ENCODE results near the gene GSTO1. TPM values are rescaled to one million over a fixed set of nuclear protein-coding genes. Genes with fewer than 3 reads are reported as not detected.

GSTO1 gene
- total and polyA plus RNA-seq, 9 of the 15 experiments (the other 6 are each of a cell fraction or from before 2014, with no cell fraction given), result 136 to 592 (median 237) TPM

DNA sequence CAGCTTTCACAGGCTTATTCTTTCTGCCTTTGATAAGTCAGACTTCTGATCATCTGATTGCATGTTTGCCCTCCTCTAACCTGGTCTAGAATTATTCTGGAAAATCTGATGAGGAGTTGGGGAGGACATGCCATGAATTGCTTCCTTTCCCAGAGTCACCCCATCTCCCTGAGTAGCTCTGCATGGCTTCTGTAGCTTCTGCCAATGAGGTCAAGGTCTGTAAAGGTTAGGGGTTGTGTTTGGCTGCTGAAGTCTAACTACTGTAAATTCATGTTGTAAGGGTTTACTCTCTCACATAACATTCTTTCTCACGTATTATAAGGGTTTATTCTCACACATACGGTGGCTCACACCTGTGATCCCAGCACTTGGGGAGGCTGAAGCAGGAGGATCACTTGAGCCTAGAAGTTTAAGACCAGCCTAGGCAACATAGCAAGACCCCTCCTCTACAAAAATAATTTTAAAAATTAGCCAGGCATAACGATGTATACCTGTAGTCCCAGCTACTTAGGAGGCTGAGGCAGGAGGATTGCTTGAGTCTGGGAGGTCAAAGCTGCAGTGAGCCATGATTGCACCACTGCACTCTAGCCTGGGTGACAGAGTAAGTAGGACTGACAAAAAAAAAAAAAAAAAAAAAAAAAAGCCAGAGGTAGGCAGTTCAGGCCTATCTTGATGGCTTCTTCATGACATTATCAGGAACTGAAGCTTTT lies 25.0 kb downstream of the GSTO1 start:
- no peak overlapping the region for H2AFZ ChIP-seq (ENCODE audit: low read depth, low read length)
- no peaks in the 10 kb centered on the region for H3K36me3 ChIP-seq (ENCODE audit: control insufficient read depth, insufficient read depth, low read length)
- peaks cover 0 to 3% of the 10 kb centered on the region in 2 experiments; a peak in 1 of 5 replicates for H3K27me3 ChIP-seq (ENCODE audit: control insufficient read depth in 2 of 2, insufficient read depth in 2 of 2, low read length in 2 of 2)
- no peaks in the 10 kb centered on the region for H4K20me1 ChIP-seq (replicated peaks; ENCODE audit: control insufficient read depth, insufficient read depth, low read length)
- ATAC-seq, result no peak
- no peaks in the 10 kb centered on the region for H3K9me1 ChIP-seq (ENCODE audit: control insufficient read depth, insufficient read depth, low read length)
- BruUV-seq (replicated peaks), result no TSS peak
- in situ Hi-C loops (cut with MboI) (no loop called here), intact Hi-C loops (cut with micrococcal nuclease) (no loop called here)
- TF ChIP-seq HDAC6 (IDR thresholded peaks at IDR 0.05; ENCODE audit: low read depth, low read length), result no peak
- TF ChIP-seq TRIM25 (IDR thresholded peaks at IDR 0.05; ENCODE audit: borderline replicate concordance), result no peak
- no peak for TF ChIP-seq NONO (IDR thresholded peaks at IDR 0.05; ENCODE audit: low read depth in 2 of 2, low read length in 1 of 2)
- TF ChIP-seq, protein P1, sequence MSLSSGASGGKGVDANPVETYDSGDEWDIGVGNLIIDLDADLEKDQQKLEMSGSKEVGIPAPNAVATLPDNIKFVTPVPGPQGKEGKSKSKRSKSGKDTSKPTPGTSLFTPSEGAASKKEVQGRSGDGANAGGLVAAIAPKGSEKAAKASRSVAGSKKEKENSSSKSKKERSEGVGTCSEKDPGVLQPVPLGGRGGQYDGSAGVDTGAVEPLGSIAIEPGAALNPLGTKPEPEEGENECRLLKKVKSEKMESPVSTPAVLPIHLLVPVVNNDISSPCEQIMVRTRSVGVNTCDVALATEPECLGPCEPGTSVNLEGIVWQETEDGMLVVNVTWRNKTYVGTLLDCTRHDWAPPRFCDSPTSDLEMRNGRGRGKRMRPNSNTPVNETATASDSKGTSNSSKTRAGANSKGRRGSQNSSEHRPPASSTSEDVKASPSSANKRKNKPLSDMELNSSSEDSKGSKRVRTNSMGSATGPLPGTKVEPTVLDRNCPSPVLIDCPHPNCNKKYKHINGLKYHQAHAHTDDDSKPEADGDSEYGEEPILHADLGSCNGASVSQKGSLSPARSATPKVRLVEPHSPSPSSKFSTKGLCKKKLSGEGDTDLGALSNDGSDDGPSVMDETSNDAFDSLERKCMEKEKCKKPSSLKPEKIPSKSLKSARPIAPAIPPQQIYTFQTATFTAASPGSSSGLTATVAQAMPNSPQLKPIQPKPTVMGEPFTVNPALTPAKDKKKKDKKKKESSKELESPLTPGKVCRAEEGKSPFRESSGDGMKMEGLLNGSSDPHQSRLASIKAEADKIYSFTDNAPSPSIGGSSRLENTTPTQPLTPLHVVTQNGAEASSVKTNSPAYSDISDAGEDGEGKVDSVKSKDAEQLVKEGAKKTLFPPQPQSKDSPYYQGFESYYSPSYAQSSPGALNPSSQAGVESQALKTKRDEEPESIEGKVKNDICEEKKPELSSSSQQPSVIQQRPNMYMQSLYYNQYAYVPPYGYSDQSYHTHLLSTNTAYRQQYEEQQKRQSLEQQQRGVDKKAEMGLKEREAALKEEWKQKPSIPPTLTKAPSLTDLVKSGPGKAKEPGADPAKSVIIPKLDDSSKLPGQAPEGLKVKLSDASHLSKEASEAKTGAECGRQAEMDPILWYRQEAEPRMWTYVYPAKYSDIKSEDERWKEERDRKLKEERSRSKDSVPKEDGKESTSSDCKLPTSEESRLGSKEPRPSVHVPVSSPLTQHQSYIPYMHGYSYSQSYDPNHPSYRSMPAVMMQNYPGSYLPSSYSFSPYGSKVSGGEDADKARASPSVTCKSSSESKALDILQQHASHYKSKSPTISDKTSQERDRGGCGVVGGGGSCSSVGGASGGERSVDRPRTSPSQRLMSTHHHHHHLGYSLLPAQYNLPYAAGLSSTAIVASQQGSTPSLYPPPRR (CRISPR knock-in tag; IDR thresholded peaks at IDR 0.05; ENCODE audit: borderline replicate concordance), result no peak
- no peak for TF ChIP-seq ELF4 (CRISPR knock-in tag; IDR thresholded peaks at IDR 0.05)
- H3K4me1 ChIP-seq (replicated peaks in 1 of 2; ENCODE audit: control insufficient read depth in 2 of 2, insufficient read depth in 2 of 2, low read length in 2 of 2), result peaks cover 0 to 5% of the 10 kb centered on the region in 2 experiments; a peak in 2 of 5 replicates
- WGBS (ENCODE audit: insufficient coverage, low coverage, missing lambda C conversion rate), result 24% methylated on average over 3 of the region's 3 CpGs
- H3K4me3 ChIP-seq, result no peak overlapping the region
- no peaks in the 10 kb centered on the region for H3K9me3 ChIP-seq (replicated peaks; ENCODE audit: control insufficient read depth, insufficient read depth, low read depth, low read length)
- H3K27ac ChIP-seq (ENCODE audit: extremely low read depth, low read depth, low read length), result no peak overlapping the region
- FAIRE-seq, result no peak
- POLR2A ChIA-PET, result no interaction called here
- no peak for DNase-seq (ENCODE audit: extremely low read depth in 1 of 4, low spot score in 3 of 4)
- H3K79me2 ChIP-seq (ENCODE audit: control insufficient read depth, insufficient read depth, low read length), result no peaks in the 10 kb centered on the region
- H3K4me2 ChIP-seq (ENCODE audit: insufficient read depth, low read length), result no peak overlapping the region
- no peak overlapping the region for H3K9ac ChIP-seq (ENCODE audit: insufficient read depth in 1 of 2, low read depth in 2 of 2, low read length in 2 of 2)
- CTCF ChIA-PET (ENCODE audit: low intra/inter-chr PET ratio), result no interaction called here
